Measurements from ENCODE around the gene KISS1R.

KISS1R gene

GRCh38 chr19:870963-871401 lies 46.2 kb upstream of the KISS1R start:
- in situ Hi-C loops (cut with HindIII; ENCODE audit: low sequenced_read_pairs) = no loop called here
- no peak overlapping the region for H3K4me3 ChIP-seq (ENCODE audit: low read depth, low read length)
- TF ChIP-seq, protein P1, sequence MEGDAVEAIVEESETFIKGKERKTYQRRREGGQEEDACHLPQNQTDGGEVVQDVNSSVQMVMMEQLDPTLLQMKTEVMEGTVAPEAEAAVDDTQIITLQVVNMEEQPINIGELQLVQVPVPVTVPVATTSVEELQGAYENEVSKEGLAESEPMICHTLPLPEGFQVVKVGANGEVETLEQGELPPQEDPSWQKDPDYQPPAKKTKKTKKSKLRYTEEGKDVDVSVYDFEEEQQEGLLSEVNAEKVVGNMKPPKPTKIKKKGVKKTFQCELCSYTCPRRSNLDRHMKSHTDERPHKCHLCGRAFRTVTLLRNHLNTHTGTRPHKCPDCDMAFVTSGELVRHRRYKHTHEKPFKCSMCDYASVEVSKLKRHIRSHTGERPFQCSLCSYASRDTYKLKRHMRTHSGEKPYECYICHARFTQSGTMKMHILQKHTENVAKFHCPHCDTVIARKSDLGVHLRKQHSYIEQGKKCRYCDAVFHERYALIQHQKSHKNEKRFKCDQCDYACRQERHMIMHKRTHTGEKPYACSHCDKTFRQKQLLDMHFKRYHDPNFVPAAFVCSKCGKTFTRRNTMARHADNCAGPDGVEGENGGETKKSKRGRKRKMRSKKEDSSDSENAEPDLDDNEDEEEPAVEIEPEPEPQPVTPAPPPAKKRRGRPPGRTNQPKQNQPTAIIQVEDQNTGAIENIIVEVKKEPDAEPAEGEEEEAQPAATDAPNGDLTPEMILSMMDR (IDR thresholded peaks at IDR 0.05; ENCODE audit: low read depth, low read length) = no peak
- DNase-seq (ENCODE audit: low read depth, low spot score) = peak; percentile 45

GRCh38 chr19:871446-872265 lies 45.5 kb upstream of the KISS1R start:
- no peak overlapping the region for H3K4me3 ChIP-seq (ENCODE audit: low read depth, low read length)
- in situ Hi-C loops (cut with HindIII; ENCODE audit: low sequenced_read_pairs) = no loop called here
- TF ChIP-seq, protein P1 (IDR thresholded peaks at IDR 0.05; ENCODE audit: low read depth, low read length) = no peak
- no peak for DNase-seq (ENCODE audit: low read depth, low spot score)

- in situ Hi-C loops (cut with HindIII; ENCODE audit: low sequenced_read_pairs) = no loop called here
- H3K4me3 ChIP-seq (ENCODE audit: low read depth, low read length) = no peak overlapping the region
- TF ChIP-seq, protein P1 (IDR thresholded peaks at IDR 0.05; ENCODE audit: low read depth, low read length) = no peak
- peak; percentile 34 for DNase-seq (ENCODE audit: low read depth, low spot score)
Observed at GRCh38 chr19:872266-872951, 44.7 kb upstream of the KISS1R start.

- no peak overlapping the region for H3K4me3 ChIP-seq (ENCODE audit: low read depth, low read length)
- in situ Hi-C loops (cut with HindIII; ENCODE audit: low sequenced_read_pairs) = no loop called here
- DNase-seq (ENCODE audit: low read depth, low spot score) = no peak
- TF ChIP-seq, protein P1 (IDR thresholded peaks at IDR 0.05; ENCODE audit: low read depth, low read length) = no peak
Observed at GRCh38 chr19:873084-873483, 44.0 kb upstream of the KISS1R start.

- no peak for DNase-seq (ENCODE audit: low read depth, low spot score)
- in situ Hi-C loops (cut with HindIII; ENCODE audit: low sequenced_read_pairs) = no loop called here
- TF ChIP-seq, protein P1 (IDR thresholded peaks at IDR 0.05; ENCODE audit: low read depth, low read length) = no peak
- H3K4me3 ChIP-seq (ENCODE audit: low read depth, low read length) = no peak overlapping the region
Observed at GRCh38 chr19:873561-874041, 43.5 kb upstream of the KISS1R start.

DNA sequence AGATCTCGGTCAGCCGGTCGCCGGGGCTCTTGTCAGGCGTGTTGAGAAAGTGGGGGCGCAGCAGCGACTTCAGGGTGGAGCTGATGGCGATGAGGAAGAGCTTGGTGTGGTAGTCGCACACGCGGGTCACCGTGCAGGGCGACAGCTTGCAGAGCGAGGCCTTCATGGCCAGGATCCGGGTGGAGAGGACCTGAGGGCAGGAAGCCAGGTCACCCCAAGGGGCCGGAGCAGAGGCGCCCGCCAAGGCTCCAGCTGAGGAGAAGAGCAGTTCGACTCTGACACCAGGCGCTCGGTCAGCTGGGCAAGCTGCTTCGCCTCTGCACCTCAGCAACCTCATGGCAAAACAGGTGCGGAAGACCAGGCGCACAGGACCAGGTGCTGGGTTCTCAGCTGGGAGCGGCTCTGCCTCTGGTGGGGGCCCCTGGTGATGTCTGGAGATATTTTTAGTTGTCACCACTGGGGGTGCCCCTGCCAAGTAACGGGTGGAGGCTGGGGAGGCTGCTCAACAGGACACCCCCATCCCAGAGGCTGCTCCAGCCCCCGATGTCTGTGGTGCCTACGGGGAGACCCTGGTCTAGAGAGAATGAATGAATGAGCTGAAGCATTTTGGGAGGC lies 41.8 kb upstream of the KISS1R start:
- TF ChIP-seq, protein P1 (IDR thresholded peaks at IDR 0.05; ENCODE audit: low read depth, low read length) = no peak
- in situ Hi-C loops (cut with HindIII; ENCODE audit: low sequenced_read_pairs) = no loop called here
- H3K4me3 ChIP-seq (ENCODE audit: low read depth, low read length) = no peak overlapping the region
- DNase-seq (ENCODE audit: low read depth, low spot score) = no peak
